ENCODE data around the gene ERN1. TPM values are rescaled to one million over a fixed set of nuclear protein-coding genes. Genes with fewer than 3 reads are reported as not detected.

ERN1 gene
- total RNA-seq, 2 donors from 2014 or later = 9.0 to 13.7 TPM

DNA sequence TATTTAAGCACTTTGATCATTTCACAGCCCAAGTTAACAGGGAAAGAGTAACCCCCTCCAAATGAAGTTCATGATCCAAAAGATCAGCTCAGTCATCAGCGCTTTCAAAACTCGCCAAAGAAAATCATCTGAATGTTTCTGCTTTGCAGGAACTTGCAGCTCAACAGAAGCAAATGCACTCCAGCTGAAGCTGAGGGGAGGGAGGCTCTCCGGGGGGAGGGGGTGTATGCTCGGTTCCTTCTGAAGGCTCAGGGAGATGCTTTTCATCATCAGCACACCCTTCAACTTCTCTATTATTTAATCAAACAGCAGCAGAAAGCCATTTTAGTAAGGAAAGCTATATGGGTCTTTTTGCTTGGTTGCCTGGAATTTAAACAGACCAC lies 24.4 kb upstream of the ERN1 start:
- Mint-ChIP-seq H3K4me1 (peaks cover 17% of the 10 kb centered on the region), H3K36me3 (ENCODE audit: low read depth) (peaks cover 21% of the 10 kb centered on the region), H3K9me3 (no peaks in the 10 kb centered on the region), H3K27ac (no peak overlapping the region), H3K4me3 (no peak overlapping the region), H3K27me3 (ENCODE audit: insufficient read depth) (no peaks in the 10 kb centered on the region)
- Histone ChIP-seq H3K27ac (ENCODE audit: low read depth, low read length) (no peak overlapping the region), H3K4me1 (ENCODE audit: control insufficient read depth, insufficient read depth, low read length) (peaks cover 8% of the 10 kb centered on the region), H3K4me3 (ENCODE audit: low read length) (no peak overlapping the region), H3K9ac (ENCODE audit: extremely low read depth, low read length, poor library complexity, severe bottlenecking) (no peak overlapping the region), H3K9me3 (ENCODE audit: control insufficient read depth, low read length) (no peaks in the 10 kb centered on the region), H3K27me3 (ENCODE audit: control insufficient read depth, insufficient read depth, low read length, poor library complexity, severe bottlenecking) (no peaks in the 10 kb centered on the region), H3K36me3 (ENCODE audit: control insufficient read depth, insufficient read depth, low read length) (peaks cover 15% of the 10 kb centered on the region)
- 73 to 90% methylated on average over 2 of the region's 4 CpGs for WGBS, 2 experiments (ENCODE audit: insufficient coverage in 1 of 2, insufficient read length in 1 of 2)
- TF ChIP-seq, protein P1, sequence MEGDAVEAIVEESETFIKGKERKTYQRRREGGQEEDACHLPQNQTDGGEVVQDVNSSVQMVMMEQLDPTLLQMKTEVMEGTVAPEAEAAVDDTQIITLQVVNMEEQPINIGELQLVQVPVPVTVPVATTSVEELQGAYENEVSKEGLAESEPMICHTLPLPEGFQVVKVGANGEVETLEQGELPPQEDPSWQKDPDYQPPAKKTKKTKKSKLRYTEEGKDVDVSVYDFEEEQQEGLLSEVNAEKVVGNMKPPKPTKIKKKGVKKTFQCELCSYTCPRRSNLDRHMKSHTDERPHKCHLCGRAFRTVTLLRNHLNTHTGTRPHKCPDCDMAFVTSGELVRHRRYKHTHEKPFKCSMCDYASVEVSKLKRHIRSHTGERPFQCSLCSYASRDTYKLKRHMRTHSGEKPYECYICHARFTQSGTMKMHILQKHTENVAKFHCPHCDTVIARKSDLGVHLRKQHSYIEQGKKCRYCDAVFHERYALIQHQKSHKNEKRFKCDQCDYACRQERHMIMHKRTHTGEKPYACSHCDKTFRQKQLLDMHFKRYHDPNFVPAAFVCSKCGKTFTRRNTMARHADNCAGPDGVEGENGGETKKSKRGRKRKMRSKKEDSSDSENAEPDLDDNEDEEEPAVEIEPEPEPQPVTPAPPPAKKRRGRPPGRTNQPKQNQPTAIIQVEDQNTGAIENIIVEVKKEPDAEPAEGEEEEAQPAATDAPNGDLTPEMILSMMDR (conservative IDR thresholded peaks at IDR 0.05) = no peak
- peak; percentile 45 for DNase-seq

DNA sequence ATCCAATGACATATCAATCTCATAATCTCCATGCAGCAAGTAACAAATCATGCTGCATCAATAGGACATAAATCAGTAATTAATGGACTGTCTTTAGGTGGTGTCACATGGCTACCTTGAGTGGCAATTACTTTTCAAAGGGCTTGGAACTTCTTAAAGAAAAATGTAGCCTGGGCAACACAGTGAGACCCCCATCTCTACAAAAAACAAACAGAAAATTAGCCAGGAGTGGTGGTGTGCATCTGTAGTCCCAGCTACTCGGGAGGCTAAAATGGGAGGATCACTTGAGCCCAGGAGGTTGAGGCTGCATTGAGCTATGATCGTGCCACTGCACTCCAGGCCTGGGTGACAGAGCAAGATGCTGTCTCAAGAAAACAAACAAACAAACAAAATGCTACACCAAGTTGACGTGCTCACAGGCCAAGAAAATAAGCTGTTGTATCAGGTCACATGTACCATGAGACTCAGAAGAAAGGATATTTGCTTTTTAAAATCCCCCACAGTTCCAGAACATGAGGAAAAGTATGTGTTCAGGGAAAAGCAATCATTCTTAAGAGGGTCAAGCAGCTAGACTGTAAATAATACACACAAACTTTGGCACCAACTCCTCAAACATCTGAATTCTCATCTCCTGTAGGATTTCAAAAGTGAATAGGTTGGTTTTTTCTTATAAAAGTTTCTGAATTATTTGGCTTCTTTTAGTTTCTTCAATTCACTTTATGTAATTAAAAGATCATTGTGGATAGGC lies 23.8 kb upstream of the ERN1 start:
- H3K4me1 Mint-ChIP-seq = peaks cover 15% of the 10 kb centered on the region
- Histone ChIP-seq H3K27ac (ENCODE audit: low read depth, low read length) (no peak overlapping the region), H3K27me3 (ENCODE audit: control insufficient read depth, insufficient read depth, low read length, poor library complexity, severe bottlenecking) (no peaks in the 10 kb centered on the region), H3K9me3 (ENCODE audit: control insufficient read depth, low read length) (no peaks in the 10 kb centered on the region), H3K9ac (ENCODE audit: extremely low read depth, low read length, poor library complexity, severe bottlenecking) (no peak overlapping the region), H3K4me3 (ENCODE audit: low read length) (no peak overlapping the region), H3K4me1 (ENCODE audit: control insufficient read depth, insufficient read depth, low read length) (peaks cover 8% of the 10 kb centered on the region), H3K36me3 (ENCODE audit: control insufficient read depth, insufficient read depth, low read length) (peaks cover 15% of the 10 kb centered on the region)
- H3K4me3 Mint-ChIP-seq = no peak overlapping the region
- DNase-seq = peak; percentile 13
- H3K27me3 Mint-ChIP-seq (ENCODE audit: insufficient read depth) = no peaks in the 10 kb centered on the region
- peaks cover 25% of the 10 kb centered on the region for H3K36me3 Mint-ChIP-seq (ENCODE audit: low read depth)
- H3K9me3 Mint-ChIP-seq = no peaks in the 10 kb centered on the region
- no peak overlapping the region for H3K27ac Mint-ChIP-seq
- WGBS, 2 experiments (ENCODE audit: insufficient coverage in 1 of 2, insufficient read length in 1 of 2) = 87 to 89% methylated on average over 2 to 3 of the region's 3 CpGs
- TF ChIP-seq, protein P1 (conservative IDR thresholded peaks at IDR 0.05) = no peak

DNA sequence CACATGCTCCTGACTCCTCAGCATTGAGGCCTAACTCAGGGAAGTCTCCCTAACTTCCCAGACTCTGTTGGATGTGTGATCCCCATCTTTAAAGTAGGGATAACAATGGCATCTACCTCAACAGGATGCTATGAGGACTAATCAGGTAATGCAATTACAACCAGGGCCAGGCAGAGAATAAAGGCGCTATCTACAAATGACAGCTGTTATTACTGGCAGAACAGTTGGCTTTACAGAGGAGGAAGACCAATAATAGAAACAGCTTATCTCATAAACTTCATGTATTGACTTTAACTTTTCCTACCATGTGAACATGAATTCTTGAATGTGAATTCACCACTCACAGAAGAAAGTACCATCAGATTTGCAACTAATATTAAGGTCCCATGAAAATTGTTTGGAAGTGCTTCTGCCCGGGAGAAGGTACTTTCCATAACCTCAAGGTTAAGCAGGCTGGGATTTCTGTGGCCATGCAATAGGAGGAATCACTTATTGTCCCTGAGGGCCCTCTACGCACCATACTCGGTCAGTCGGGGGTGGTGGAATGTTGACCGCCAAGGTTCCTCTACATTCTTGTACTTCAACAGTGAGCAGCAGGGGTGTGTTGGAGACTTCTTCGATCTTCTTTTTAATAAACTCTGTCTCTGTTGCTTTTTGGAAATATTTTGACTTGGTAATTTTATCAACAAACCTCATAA lies 22.6 kb upstream of the ERN1 start:
- Histone ChIP-seq H3K4me1 (ENCODE audit: control insufficient read depth, insufficient read depth, low read length) (peaks cover 1% of the 10 kb centered on the region), H3K27me3 (ENCODE audit: control insufficient read depth, insufficient read depth, low read length, poor library complexity, severe bottlenecking) (no peaks in the 10 kb centered on the region), H3K9me3 (ENCODE audit: control insufficient read depth, low read length) (no peaks in the 10 kb centered on the region), H3K36me3 (ENCODE audit: control insufficient read depth, insufficient read depth, low read length) (peaks cover 15% of the 10 kb centered on the region), H3K4me3 (ENCODE audit: low read length) (no peak overlapping the region), H3K9ac (ENCODE audit: extremely low read depth, low read length, poor library complexity, severe bottlenecking) (no peak overlapping the region), H3K27ac (ENCODE audit: low read depth, low read length) (no peak overlapping the region)
- H3K4me3 Mint-ChIP-seq = no peak overlapping the region
- TF ChIP-seq, protein P1 (conservative IDR thresholded peaks at IDR 0.05) = no peak
- 93 to 94% methylated on average over 5 to 7 of the region's 7 CpGs for WGBS, 2 experiments (ENCODE audit: insufficient coverage in 1 of 2, insufficient read length in 1 of 2)
- peaks cover 8% of the 10 kb centered on the region for H3K4me1 Mint-ChIP-seq
- no peaks in the 10 kb centered on the region for H3K27me3 Mint-ChIP-seq (ENCODE audit: insufficient read depth)
- peaks cover 26% of the 10 kb centered on the region for H3K36me3 Mint-ChIP-seq (ENCODE audit: low read depth)
- DNase-seq = peak; percentile 37
- H3K9me3 Mint-ChIP-seq = no peaks in the 10 kb centered on the region
- no peak overlapping the region for H3K27ac Mint-ChIP-seq
